ENCODE results near the gene RTKN2.
"Not testable (repeated sequence)": the region's sequence is repeated elsewhere in the genome, so short reads cannot be mapped to it uniquely, and the experiment has no call there.

RTKN2 gene

DNA sequence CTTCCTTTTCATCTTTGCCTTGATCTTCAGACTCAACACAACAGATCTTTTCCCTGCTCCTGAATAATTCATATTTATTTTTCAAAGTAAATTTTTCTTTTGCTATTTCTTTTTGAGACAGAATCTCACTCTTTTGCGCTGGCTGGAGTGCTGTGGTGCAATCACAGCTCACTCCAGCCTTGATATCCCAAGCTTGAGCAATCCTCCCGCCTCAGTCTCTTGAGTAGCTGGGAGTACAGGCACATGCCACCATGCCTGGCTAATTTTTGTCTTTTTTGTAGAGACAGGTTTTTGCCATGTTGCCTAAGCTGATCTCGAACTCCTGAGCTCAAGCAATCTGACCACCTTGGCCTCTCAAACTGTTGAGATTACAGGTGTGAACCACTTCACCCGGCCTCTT lies 9.2 kb downstream of the RTKN2 start:
- no peak for DNase-seq

DNA sequence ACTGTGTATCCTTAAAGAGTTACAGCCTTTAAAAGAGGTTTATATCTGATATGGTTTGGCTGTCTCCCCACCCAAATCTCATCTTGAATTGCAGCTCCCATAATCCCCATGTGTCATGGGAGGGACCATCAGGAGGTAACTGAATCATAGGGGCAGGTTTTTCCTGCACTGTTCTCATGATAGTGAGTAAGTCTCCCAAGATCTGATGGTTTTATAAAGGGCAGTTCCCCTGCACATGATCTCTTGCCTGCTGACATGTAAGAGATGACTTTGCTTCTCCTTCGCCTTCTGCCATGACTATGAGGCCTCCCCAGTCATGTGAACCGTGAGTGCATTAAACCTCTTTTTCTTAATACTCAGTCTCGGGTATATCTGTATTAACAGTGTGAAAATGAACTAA lies 9.7 kb downstream of the RTKN2 start:
- DNase-seq: no peak

DNA sequence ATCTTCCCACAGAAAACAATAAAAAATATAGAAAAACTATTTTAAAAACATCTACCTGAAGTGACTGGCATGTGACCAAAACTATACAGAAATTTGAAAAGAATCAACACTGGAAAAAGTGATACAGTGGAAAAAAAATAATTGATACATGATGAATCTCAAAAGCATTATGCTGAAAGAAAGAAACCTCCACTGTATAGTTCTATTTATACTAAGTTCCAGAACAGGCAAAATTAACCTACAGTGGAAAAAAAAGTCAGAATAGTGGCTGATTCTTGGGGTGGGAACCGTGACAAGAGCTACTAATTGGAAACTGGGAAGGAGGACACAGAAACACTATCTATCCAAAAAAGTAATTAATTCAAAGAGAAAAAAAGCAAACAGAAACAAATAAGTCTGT lies 14.9 kb downstream of the RTKN2 start:
- DNase-seq: no peak

DNA sequence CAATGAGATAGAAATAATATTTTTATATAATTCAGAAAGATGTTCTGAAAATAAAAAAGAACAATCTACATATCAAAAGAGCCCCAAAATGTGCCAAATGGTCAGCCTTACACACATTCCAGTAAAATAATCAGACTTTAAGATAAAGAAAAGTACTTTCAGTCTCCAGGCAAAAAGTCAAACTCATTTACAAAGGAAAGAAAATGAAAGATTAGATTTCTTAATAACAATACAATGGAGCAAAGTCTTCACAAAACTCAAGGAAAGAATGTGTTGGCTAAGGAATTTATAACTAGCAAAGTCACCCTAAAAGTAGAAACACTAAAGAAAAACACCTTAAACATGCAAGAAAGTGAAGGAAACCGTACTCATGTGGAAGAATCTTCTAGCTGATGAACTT lies 16.6 kb downstream of the RTKN2 start:
- no peak for DNase-seq

DNA sequence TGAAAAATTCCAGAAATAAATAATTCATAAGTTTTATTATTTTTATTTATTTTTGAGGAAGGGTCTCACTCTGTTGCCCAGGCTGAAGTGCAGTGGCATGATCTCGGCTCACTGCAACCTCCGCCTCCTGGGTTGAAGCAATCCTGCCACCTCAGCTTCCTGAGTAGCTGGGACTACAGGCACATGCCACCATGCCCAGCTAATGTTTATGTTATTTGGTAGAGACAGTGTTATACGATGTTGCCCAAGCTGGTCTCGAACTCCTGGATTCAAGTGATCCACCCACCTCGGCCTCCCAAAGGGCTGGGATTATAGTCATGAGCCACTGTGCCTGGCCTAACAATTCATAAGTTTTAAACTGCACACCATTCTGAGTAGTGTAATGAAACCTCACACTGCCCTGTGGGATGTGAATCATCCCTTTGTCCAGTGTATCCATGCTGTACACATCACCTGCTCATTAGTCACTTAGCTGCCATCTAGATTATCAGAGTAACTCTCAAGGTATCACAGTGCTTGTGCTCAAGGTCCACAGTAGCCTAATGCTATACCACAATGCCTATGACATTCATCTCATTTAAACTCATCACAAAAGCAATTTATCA lies 17.9 kb downstream of the RTKN2 start:
- DNase-seq: no peak

DNA sequence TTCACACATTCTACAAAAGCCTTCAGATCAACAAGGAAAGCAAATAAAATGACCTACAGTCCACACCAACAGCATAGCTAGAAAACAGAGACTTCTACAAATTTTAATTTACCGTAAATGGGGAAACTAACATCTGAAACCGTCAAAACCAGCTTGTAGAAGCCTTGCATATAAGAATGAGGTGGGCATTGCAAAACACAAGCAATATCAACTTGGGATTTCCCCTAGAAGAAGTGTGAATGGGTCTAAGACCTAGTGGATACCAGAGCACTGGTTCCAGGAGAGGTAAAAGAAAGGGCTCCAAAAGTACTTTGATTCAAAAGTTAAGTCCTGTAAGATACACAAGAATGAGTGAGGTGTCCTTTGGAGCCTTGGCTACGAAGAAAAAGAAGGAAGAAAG lies 18.7 kb downstream of the RTKN2 start:
- DNase-seq: no peak

DNA sequence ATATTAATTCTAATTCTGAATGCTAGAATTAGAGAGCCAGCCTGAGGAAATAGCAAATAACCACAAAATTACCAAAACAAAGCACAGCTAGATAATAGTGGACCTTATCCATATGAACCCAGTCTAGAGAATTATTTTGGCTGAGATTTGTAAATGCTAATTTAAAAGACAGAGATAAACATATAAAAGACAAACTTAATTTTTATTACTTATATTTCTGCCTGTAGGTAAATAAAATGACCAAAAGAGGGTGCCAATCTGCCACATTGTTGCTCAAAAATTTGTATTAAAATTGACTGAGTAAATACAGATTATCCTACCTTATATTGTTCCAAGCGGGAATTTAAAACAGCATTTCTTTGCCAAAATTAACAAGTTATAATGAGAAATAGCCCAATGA lies 20.2 kb downstream of the RTKN2 start:
- DNase-seq: no peak

DNA sequence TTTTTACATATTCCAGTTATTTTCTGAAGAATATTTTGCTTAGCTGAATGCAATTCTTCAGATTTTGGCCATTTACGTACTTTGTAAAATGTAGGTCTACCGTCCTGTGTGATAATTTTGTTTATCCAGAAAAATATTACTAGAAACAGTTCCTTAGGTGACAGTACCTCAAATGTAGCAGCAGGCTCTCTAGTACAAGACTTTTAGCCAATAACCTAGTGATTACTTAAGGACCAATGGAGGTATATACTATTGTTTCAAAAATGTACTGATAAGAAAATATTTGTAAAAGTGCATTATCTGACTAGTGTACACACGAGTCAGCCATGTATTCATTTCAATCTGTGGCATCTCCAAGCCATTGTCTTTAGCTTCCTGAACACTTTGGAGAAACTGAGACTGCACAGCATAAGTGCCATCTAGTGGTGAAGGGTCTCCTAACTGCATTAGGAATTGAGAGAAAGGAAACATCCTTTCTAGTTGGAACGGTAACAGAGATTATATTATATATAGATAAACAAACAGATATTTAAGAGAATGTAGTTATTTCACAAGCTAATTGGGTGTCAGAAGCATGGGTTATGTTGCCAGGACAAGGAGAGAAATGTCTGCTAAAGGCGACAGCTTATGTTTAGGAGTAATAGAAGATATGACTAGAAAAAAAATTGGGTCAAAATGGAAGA lies 23.7 kb downstream of the RTKN2 start:
- DNase-seq: no peak

DNA sequence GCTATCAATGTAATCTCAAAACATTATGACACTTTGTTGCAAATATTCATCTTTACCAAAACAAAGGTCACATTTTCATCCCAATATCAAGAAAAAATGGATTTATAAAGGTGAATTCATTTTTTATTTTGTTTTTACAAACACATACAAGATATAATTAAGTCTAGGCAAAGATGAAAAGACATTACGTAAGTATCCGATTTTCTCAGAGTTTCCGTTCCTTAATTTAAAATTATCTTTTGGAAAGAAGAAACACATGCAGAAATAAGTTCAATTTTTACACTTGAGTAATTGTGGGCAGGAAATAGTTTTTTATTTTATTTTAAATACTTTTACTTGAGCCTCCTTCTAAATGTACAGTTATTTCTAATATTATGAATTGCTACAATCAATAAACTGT lies 24.6 kb downstream of the RTKN2 start:
- no peak for DNase-seq

DNA sequence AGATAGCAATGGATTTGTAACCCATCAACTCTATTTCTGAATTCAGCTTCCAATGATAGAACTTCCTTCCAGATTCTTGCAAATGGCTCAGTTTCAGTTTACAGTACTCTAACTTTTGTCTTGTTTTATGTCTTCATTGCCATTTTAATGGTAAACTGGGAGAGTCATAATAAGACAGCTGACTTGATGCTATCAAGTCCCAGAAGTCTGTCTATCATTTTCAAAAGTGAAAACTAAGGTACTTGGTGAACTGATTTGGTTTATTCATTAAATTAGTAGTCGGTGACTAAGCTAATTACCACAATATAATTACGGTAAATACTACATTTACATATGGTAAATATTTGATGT lies 25.0 kb downstream of the RTKN2 start:
- DNase-seq: no peak

DNA sequence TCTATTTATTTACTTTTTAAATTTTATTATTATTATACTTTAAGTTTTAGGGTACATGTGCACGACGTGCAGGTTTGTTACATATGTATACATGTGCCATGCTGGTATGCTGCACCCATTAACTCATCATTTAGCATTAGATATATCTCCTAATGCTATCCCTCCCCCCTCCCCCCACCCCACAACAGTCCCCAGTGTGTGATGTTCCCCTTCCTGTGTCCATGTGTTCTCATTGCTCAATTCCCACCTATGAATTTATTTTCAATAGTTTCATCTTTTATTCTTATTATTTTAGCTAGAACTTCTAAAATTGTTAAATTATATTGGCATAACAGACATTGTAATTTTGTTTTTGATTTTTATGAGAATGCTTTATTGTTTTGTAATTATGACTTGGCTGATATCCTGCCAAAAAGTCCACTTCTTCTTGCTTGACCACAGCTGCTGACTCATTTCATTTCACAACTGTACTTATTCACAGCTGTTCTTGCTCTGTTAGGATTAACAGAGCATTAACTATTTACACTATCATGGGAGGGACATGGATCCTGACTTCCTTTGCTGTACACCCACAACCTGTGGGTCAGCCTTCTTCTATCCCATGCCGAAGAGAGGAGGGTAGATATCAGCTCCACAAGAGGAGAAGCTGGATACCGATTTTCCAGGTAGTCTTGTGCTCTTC lies 25.5 kb downstream of the RTKN2 start:
- DNase-seq: not testable (repeated sequence)

DNA sequence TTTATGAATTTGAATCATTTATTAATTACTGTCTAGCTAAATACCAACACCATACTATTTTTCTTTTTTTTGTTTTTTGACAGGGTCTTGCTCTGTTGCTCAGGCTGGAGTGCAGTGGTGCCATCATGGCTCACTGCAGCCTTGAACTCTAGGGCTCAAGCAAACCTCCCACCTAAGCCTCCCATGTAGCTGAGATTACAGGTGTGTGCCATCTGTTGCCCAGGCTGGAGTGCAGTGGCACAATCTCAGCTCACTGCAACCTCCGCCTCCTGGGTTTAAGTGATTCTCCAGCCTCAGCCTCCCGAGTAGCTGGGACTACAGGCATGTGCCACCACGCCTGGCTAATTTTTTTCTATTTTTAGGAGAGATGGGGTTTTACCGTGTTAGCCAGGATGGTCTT lies 27.1 kb downstream of the RTKN2 start:
- not testable (repeated sequence) for DNase-seq

DNA sequence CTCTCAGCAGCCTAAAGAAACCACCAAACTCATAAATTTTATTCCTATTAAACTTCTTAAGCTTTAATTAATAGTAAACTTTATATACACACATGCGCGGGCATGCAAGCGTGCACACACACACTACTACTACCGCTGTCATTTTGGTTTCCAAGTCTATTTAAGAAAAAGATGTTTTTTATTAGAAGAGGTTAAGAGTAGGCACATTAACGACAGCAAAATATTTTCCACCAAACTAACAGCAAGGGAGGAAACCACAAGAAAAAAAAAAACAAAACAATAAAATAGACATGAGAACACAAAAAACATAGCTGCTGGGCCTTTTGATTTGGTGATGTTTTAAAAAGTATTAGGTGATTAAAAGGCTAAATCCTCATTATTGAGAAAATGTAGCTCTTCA lies 28.6 kb downstream of the RTKN2 start:
- no peak for DNase-seq

DNA sequence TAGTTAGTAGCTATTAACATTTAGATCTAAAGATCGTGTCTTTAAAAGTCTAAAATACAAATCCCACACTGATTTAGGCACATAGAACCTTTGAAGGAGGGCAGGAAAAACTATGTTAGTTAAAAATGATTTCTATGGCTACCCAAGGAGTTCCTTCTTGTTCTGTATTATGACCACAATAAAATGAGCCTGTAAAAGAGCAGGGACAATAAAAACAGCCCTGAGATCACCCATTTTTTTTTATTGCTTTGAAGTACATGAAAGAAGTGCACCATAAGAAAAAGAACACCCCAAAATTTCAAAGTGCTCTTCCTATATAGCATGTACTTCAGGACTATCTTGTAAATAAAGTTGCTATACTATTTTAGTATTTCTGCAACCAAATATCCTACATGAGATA lies 29.8 kb downstream of the RTKN2 start:
- DNase-seq: no peak

DNA sequence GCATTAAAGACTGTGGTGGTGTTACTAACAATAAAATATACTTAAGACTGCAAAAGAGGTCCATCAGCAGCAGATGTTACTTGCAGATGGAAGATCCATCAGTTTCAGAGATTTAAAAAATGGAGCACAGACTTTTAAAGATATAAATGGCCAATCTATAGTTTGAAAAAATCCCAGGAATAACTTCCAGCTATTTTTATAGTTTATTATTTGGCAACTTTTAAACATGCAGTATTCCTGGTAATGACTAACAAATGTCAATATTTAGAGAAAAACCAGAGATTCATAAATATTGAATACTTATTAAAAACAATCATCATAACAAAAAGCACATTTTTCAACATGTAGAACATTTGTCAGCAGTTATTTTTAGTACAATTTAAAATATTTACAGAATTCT lies 30.7 kb downstream of the RTKN2 start:
- no peak for DNase-seq

DNA sequence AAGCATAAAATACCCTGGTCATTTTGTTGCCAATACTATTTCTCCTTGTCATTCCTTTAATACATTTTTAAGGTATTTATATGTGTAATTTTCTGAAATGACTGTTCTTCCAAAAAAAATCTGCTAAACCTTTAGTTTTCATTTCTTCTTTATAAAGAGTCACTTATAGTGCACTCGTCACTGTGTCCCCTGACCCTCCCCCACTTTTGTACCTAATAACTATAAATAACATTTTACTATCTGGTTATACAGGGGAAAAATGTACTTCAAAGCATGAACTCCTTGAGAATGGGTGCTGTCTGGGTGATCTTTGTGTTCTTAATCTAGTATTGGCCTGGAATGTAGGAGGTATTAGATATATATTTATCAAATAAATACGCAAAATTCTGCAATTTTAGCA lies 31.1 kb downstream of the RTKN2 start:
- no peak for DNase-seq

DNA sequence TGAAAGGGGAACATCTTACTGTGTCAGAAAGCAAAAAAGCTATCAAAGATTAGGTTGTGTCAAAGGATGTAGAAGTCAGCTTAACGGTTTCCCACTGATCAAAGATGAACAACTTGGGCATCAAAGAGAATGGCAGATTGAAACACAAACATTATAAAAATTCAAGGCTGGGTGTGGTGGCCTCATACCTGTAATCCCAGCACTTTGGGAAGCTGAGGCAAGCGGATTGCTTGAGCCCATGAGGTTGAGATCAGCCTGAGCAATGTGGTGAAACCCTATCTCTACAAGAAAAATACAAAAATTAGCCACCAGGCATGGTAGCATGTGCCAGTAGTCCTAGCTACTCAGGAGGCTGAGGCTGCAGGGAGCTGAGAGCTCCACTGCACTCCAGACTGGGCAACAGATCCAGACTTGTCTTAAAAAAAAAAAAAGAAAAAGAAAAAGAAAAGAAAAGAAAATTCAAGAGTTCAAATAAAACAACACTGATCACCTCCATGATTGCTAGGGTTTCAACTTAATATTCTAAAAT lies 34.5 kb downstream of the RTKN2 start:
- DNase-seq: no peak

DNA sequence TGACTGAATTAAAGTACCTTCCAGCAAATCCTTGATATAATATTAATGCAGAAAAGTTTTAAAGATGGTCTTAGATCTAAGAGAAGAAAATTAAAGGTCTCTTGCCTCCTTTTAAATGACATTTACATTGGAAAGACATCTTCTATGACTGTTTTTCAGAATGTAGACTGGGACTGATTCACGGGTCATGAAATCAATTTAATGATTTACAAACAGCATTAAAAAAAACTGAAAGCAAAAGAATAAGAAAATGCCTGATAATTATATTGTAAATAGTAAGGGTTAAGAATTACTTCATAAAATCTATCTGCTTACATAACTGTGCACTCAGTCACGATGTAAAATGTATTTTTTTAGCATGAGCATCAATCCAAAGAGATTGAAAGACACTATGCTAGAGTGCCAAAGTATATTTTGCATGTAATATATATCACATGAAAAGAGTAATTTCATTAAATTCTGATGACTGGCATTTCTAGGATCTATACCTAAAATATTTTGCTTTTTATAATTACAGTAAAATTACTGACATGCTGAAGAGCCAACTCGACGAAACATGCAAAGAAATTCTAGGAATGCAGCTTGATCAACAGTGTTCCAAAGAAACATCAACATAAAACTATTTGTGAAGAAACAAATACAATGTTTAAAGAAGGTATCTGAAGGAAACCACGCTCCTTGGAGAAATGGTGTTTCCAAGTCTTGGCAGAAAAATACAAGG lies 35.1 kb downstream of the RTKN2 start:
- DNase-seq: no peak

DNA sequence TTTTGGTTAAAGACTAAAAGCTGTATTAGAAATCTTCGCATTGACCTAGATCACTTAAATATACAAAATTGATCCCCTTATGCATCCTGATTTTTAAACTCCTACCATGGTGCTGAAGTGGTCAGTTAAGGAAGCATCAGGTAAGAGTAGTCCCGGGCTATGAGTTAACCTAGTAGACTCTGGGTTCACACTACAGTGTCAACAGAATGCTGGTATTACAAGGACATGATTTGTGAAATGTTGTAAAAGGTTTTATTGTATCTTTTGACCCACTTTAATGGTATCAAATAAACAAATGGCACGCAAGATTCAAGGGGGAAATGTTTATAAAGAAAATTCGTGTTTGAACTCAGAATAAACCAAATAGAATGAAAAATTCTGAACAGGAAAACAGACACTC lies 36.8 kb downstream of the RTKN2 start:
- no peak for DNase-seq

DNA sequence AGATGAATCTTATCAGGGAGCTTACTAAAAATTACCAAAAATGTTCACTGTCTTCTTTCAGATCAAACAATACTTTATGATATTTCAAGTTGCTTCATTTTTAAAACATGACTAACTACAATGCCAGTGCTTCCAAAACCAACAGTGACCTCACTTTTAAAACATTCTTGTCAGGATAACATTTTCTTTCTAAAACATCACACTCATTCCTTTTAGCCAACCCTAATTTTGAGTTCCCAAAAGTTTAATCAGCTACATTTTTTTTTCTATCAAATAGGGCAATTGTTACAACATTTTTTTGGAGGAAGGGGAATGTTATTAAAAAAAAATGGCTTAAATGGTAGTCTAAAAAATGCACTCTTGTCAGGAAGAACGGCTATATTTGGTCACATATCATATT lies 37.3 kb downstream of the RTKN2 start:
- no peak for DNase-seq

DNA sequence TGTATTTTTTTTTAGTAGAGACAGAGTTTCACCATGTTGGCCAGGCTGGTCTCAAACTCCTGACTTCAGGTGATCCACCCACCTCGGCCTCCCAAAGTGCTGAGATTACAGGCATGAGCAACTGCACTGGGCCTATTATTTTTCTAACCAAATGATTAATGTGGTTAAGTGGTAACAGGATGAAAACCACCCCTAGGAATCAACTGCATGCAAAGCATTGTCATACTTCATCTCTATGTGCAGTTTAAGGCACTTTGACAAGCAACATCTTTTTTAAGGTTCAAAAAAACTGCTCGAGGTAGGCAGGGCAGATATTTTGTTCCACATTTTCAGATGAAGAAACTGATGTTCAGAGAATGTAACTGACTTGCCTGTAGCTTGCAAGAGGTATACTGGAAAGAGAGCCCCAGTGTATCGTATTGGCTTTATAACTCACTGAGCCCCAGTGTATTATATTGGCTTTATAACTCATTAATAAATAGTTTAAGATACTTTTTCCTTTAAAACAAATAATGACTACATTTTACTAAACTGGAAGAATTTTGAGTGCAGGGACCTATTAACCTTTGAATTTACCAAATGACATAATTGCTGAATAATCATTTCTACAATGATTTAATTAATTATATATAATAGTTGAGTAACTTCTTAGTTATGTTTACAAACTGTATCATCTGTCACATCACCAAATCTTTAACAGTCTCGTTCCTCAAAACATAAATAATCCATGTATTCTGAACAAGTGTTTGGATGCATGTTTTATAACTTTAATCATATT lies 38.1 kb downstream of the RTKN2 start:
- DNase-seq: no peak

DNA sequence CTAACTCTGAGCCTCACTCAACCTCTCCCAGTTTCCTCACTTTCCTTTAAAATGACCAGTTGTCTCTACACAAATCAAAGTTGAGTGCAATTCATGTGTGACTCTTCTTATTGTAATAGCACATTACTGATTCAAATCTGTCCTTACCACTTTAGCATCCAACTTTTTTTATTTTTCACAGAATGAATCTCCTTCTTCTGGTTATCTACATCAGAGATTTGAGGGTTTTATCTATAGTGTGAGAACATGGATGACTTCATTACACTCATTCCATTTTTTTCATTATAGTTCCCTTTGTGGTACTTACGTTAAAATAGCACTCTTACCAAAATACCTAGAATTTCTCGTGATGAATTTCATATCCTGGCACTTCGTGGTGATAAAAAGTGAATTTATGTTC lies 43.3 kb downstream of the RTKN2 start:
- DNase-seq: no peak

DNA sequence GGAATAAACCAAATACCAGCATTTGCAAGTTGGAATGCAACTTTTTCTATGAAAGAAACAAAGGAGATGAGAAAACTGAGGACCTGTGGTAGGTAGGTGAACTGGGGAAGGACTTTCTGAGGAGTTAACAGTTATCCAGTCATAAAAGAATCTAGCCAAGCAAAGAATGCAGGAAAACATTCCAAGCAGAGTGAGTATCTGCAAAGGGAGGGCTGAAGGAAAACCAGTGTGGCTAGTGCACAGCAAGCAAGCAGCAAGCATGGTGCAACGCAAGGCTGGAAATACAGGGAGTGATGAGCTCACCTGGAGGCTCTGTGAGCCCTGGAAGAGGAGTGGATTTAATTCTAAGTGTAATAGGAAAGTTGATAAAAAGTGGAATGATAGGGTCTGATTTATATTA lies 44.0 kb downstream of the RTKN2 start:
- DNase-seq: no peak
